HG02623 (cell line): ENCODE data around the gene GK2.

Experiments used
- ATAC-seq: cut with Tn5 transposase; IDR thresholded peaks from one replicate; pipeline ENCODE4 v1.9.1; 2021; ENCODE audit warnings: moderate library complexity; ENCODE audit not compliant: unreplicated experiment

The GK2 gene

GRCh38 chr4:79408063-79408462, at the start of gene GK2:
TSS of gene GK2 (minus strand) at chr4:79408228. CDS start at chr4:79408200, 28 bp downstream.
- ATAC-seq = no peak

- ATAC-seq = no peak
Measured at GRCh38 chr4:79455216-79455615, 47.2 kb upstream of the GK2 start.

- no peak for ATAC-seq
Measured at GRCh38 chr4:79454656-79455055, 46.6 kb upstream of the GK2 start.

- ATAC-seq = no peak
Measured at GRCh38 chr4:79450053-79450452, 42.0 kb upstream of the GK2 start.

GRCh38 chr4:79446145-79446544, 38.1 kb upstream of the GK2 start:
- ATAC-seq = no peak

GRCh38 chr4:79445371-79445781, 37.3 kb upstream of the GK2 start:
- no peak for ATAC-seq

- no peak for ATAC-seq
Measured at GRCh38 chr4:79442422-79442821, 34.4 kb upstream of the GK2 start.

GRCh38 chr4:79439489-79439888, 31.5 kb upstream of the GK2 start:
- no peak for ATAC-seq

GRCh38 chr4:79431839-79432238, 23.8 kb upstream of the GK2 start:
- no peak for ATAC-seq

- no peak for ATAC-seq
Measured at GRCh38 chr4:79429113-79429903, 21.3 kb upstream of the GK2 start.

GRCh38 chr4:79426989-79427388, 19.0 kb upstream of the GK2 start:
- no peak for ATAC-seq

- ATAC-seq = no peak
Measured at GRCh38 chr4:79425586-79425985, 17.6 kb upstream of the GK2 start.

GRCh38 chr4:79421483-79421882, 13.5 kb upstream of the GK2 start:
- ATAC-seq = no peak

GRCh38 chr4:79413886-79414285, 5.9 kb upstream of the GK2 start:
- no peak for ATAC-seq

GRCh38 chr4:79413032-79413885, 5.2 kb upstream of the GK2 start:
- ATAC-seq = no peak

GRCh38 chr4:79404666-79405065, 3.4 kb downstream of the GK2 start:
- ATAC-seq = no peak

GRCh38 chr4:79403356-79403755, 4.7 kb downstream of the GK2 start:
- no peak for ATAC-seq

- no peak for ATAC-seq
Measured at GRCh38 chr4:79402332-79402851, 5.6 kb downstream of the GK2 start.

- ATAC-seq = no peak
Measured at GRCh38 chr4:79399076-79399475, 9.0 kb downstream of the GK2 start.

GRCh38 chr4:79397951-79398350, 10.1 kb downstream of the GK2 start:
- ATAC-seq = no peak

GRCh38 chr4:79396794-79397193, 11.2 kb downstream of the GK2 start:
- no peak for ATAC-seq

- no peak for ATAC-seq
Measured at GRCh38 chr4:79395841-79396240, 12.2 kb downstream of the GK2 start.
